Mucosa of rectum (tissue), 2 donors: ENCODE results near the gene SYNC.
A peak's percentile ranks its signal among the peaks of the same experiment; 100 is the strongest.

Experiments used
- H3K27ac ChIP-seq, 2 donors: one replicate each; pipeline ENCODE4 v1.7.0; 2013; ENCODE audit warnings: inconsistent platforms in 2 of 2, low read depth in 2 of 2, low read length in 2 of 2
- H3K27me3 ChIP-seq, 2 donors: one replicate each; pipeline ENCODE4 v1.7.0; 2013; ENCODE audit warnings: low read length in 2 of 2; ENCODE audit not compliant: control insufficient read depth in 2 of 2, insufficient read depth in 2 of 2
- H3K36me3 ChIP-seq, 2 donors: one replicate each; pipeline ENCODE4 v1.7.0; 2013; ENCODE audit warnings: low read length in 2 of 2; ENCODE audit not compliant: control insufficient read depth in 2 of 2, insufficient read depth in 2 of 2
- H3K4me1 ChIP-seq, 2 donors: one replicate each; pipeline ENCODE4 v1.7.0; 2013; ENCODE audit warnings: low read length in 2 of 2, mild to moderate bottlenecking in 1 of 2; ENCODE audit not compliant: control insufficient read depth in 2 of 2, insufficient read depth in 2 of 2
- H3K4me3 ChIP-seq, 2 donors: one replicate each; pipeline ENCODE4 v1.7.0; 2013; ENCODE audit warnings: low read length in 2 of 2
- H3K9ac ChIP-seq, 2 donors: one replicate each; pipeline ENCODE4 v1.7.0; 2013; ENCODE audit warnings: low read length in 2 of 2, low read depth in 1 of 2, mild to moderate bottlenecking in 1 of 2
- H3K9me3 ChIP-seq, 2 donors: one replicate each; pipeline ENCODE4 v1.7.0; 2013; ENCODE audit warnings: low read length in 2 of 2; ENCODE audit not compliant: control insufficient read depth in 2 of 2
- donor health status: healthy.
- donor health status: Normal muscosa, but diverticular disease.

Gene SYNC

GRCh38 chr1:32742199-32742947, 39.8 kb upstream of the SYNC start:
- Histone ChIP-seq H3K4me3 (peak overlapping the region; percentile 87 to 90), H3K36me3 (peaks cover 9 to 16% of the 10 kb centered on the region in 2 donors), H3K9ac (peak overlapping the region; percentile 93 to 100), H3K27me3 (no peaks in the 10 kb centered on the region), H3K9me3 (no peaks in the 10 kb centered on the region), H3K4me1 (peaks cover 31 to 34% of the 10 kb centered on the region in 2 donors), H3K27ac (peak overlapping the region; percentile 97 to 100)

- Histone ChIP-seq H3K36me3 (peaks cover 5 to 13% of the 10 kb centered on the region in 2 donors), H3K27me3 (no peaks in the 10 kb centered on the region), H3K27ac (peak overlapping the region; percentile 97 to 100), H3K9ac (peak overlapping the region; percentile 93 to 100), H3K9me3 (no peaks in the 10 kb centered on the region), H3K4me1 (peaks cover 38 to 42% of the 10 kb centered on the region in 2 donors), H3K4me3 (peak overlapping the region; percentile 87 to 90)
These were observed 39.0 kb upstream of the SYNC start for GRCh38 chr1:32741413-32742198.

- Histone ChIP-seq H3K4me3 (peak overlapping the region; percentile 73 to 90), H3K9ac (peak overlapping the region; percentile 65 to 81), H3K4me1 (peaks cover 41 to 44% of the 10 kb centered on the region in 2 donors), H3K9me3 (no peaks in the 10 kb centered on the region), H3K27me3 (no peaks in the 10 kb centered on the region), H3K27ac (peak overlapping the region; percentile 86 to 87), H3K36me3 (peaks cover 0 to 10% of the 10 kb centered on the region in 2 donors)
These were observed 38.5 kb upstream of the SYNC start for GRCh38 chr1:32741059-32741412.

GRCh38 chr1:32736812-32737791, 34.5 kb upstream of the SYNC start:
- Histone ChIP-seq H3K9ac (peak overlapping the region; percentile 61 to 63), H3K36me3 (no peaks in the 10 kb centered on the region), H3K27ac (peak overlapping the region; percentile 90 to 92)

GRCh38 chr1:32733582-32734321, 31.2 kb upstream of the SYNC start:
- Histone ChIP-seq H3K9ac (no peak overlapping the region), H3K4me3 (no peak overlapping the region), H3K36me3 (no peaks in the 10 kb centered on the region), H3K4me1 (peaks cover 17 to 22% of the 10 kb centered on the region in 2 donors), H3K9me3 (no peaks in the 10 kb centered on the region), H3K27me3 (no peaks in the 10 kb centered on the region), H3K27ac (no peak overlapping the region)

More at GRCh38 chr1:32736812-32737791, 34.5 kb upstream of the SYNC start:
- Histone ChIP-seq H3K9me3 (no peaks in the 10 kb centered on the region), H3K4me3 (peak overlapping the region; percentile 50 to 53), H3K27me3 (no peaks in the 10 kb centered on the region), H3K4me1 (peaks cover 28 to 29% of the 10 kb centered on the region in 2 donors)

DNA sequence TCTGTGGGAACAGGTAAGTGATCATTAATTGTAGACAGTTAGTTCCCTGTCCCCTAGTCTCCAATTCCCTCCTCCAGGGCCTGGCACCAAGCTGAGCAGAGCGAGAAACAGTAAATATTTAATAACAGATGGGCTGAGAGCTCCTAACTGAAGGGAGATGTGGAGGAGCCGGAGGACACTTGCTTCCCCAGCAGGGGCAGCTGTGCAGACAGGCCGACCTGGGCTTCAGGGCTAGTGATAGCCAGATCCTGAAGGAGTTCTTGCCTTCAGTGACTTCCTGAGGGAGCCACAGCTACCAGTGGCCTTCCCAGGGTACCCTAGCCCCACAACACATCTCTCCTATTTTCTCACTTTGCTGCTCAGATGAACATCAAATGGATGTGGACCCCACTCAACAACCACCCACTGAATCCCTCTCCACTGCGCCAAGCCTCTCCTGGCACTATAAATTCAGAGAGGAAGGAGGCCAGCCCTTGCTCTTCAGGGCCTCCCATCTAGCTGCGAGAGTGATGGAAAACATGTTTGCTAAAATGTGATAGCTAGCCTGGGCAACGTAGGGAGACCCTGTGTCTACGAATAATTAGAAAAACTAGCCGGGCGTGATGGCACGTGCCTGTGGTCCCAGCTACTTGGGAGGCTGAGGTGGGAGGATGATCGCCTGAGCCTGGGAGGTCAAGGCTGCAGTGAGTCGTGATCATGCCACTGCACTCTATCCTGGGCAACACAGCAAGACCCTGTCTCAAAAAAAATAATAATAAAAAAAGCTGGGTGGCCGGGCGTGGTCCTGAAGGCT, 26.9 kb upstream of the SYNC start:
- no peaks in the 10 kb centered on the region for H3K9me3 ChIP-seq
- H3K4me3 ChIP-seq: no peak overlapping the region
- no peaks in the 10 kb centered on the region for H3K36me3 ChIP-seq

DNA sequence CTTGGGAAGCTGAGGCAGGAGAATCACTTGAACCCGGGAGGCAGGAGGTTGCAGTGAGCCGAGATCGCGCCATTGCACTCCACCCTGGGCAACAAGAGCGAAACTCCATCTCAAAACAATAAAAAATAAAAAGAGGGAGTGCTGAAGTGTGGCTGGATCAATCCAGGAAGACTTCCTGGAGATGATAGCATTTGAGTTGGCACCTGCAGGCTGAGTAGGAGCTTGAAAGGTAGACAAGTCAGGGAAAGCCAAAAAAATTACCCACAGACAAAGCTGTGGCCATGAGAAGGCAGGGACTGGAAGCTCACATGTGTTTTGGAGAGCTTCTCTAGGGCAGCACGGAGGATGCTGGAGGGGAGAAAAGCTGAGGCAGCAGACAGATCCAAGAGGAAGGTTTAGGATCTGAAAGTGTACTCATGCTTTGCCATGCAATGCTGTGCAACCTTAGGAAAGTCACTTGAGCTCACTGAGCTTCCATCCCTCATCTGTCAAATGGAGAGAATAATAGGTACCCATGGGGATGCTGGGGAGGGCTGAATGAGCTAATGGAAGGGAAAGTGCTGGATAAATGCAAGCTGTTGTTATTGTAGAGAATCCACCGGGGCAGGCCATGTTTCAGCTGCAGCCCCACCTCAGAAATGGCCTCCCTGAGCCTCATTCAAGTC, 26.0 kb upstream of the SYNC start:
- Histone ChIP-seq H3K27me3 (no peaks in the 10 kb centered on the region), H3K9ac (no peak overlapping the region), H3K4me3 (no peak overlapping the region), H3K27ac (no peak overlapping the region), H3K9me3 (no peaks in the 10 kb centered on the region), H3K4me1 (peaks cover 7 to 11% of the 10 kb centered on the region in 2 donors), H3K36me3 (no peaks in the 10 kb centered on the region)

More for the DNA sequence above, 26.9 kb upstream of the SYNC start:
- Histone ChIP-seq H3K4me1 (peaks cover 7 to 11% of the 10 kb centered on the region in 2 donors), H3K27ac (no peak overlapping the region), H3K9ac (no peak overlapping the region), H3K27me3 (no peaks in the 10 kb centered on the region)

- no peak overlapping the region for H3K4me3 ChIP-seq
These were observed 25.3 kb upstream of the SYNC start for GRCh38 chr1:32727876-32728275.

More at GRCh38 chr1:32727876-32728275, 25.3 kb upstream of the SYNC start:
- Histone ChIP-seq H3K36me3 (no peaks in the 10 kb centered on the region), H3K4me1 (peaks cover 7 to 11% of the 10 kb centered on the region in 2 donors), H3K9ac (no peak overlapping the region), H3K27ac (no peak overlapping the region), H3K9me3 (no peaks in the 10 kb centered on the region), H3K27me3 (no peaks in the 10 kb centered on the region)
